HCT116 (cell line): Measurements from ENCODE around the gene PHYKPL. TPM values are rescaled to one million over a fixed set of nuclear protein-coding genes. Genes with fewer than 3 reads are reported as not detected.

Experiments
- ATAC-seq: fragments of 200-7000 bp; cut with Tn5 transposase; 2 replicates; pipeline ENCODE4 v1.9.1; 2020; ENCODE audit warnings: mild to moderate bottlenecking, moderate library complexity
- BruUV-seq: library from RNA; stranded (reverse); fragments of 400-500 nt; replicated peaks from 2 replicates; lab custom pipeline; 2021; lab: Mats Ljungman, UMichigan
- CTCF ChIA-PET: fragments of 300-600 bp; sonication (Branson Sonifier 250); formaldehyde crosslinking; loops from one replicate; lab custom pipeline; 2021; ENCODE audit warnings: antibody characterized with exemption; lab: Charles Lee
- POLR2A ChIA-PET: fragments of 300-600, 350-600 bp; sonication (Branson Sonifier 250); formaldehyde crosslinking; loops from one replicate; lab custom pipeline; 2021; ENCODE audit warnings: antibody characterized with exemption; lab: Charles Lee
- RAD21 ChIA-PET, 2 experiments: fragments of 300-600 bp; sonication (Branson Sonifier 250); formaldehyde crosslinking; loops; one replicate each; lab custom pipeline; 2023; ENCODE audit warnings: low total read pairs in 2 of 2; ENCODE audit not compliant: uncharacterized antibody in 2 of 2, unreplicated experiment in 2 of 2, low non-redundant PET in 1 of 2; lab: Charles Lee
- DNase-seq: peaks from one replicate; pipeline ENCODE4 v3.0.0-alpha.2; 2010; ENCODE audit warnings: low read depth, low spot score
- H2AFZ ChIP-seq: fragments of 200-600 bp; shearing (Covaris generic), sonication (generic); 2 replicates; pipeline ENCODE4 v1.6.1; 2017; ENCODE audit warnings: low read depth, mixed run types, mixed read lengths, antibody characterized with exemption, low read length; ENCODE audit not compliant: poor library complexity, severe bottlenecking
- H3K27ac ChIP-seq: 2 replicates; pipeline ENCODE4 v1.5.1; 2012; ENCODE audit warnings: low read depth, low read length
- H3K27me3 ChIP-seq: fragments of 200-600 bp; sonication (generic); 2 replicates; pipeline ENCODE4 v1.6.1; 2016; ENCODE audit warnings: mixed run types, low read length, mixed read lengths; ENCODE audit not compliant: insufficient read depth
- H3K36me3 ChIP-seq, 2 experiments: fragments of 200-500 bp in 1 of 2; fragments of 200-600 bp in 1 of 2; sonication (Bioruptor generic) in 1 of 2; sonication (generic) in 1 of 2; 2 replicates each; pipeline versions ENCODE4 v1.5.1 to v1.6.1; 2014 to 2016; ENCODE audit warnings: low read length in 2 of 2, inconsistent platforms in 1 of 2, mixed read lengths in 1 of 2, mixed run types in 1 of 2; ENCODE audit not compliant: insufficient read depth in 2 of 2, control insufficient read depth in 1 of 2
- H3K4me1 ChIP-seq, 2 experiments: fragments of 200-600 bp in 1 of 2; sonication (generic) in 1 of 2; 2 replicates each; pipeline versions ENCODE4 v1.5.1 to v1.6.1; 2012 to 2017; ENCODE audit warnings: low read length in 2 of 2, inconsistent platforms in 1 of 2, mild to moderate bottlenecking in 1 of 2, mixed read lengths in 1 of 2, mixed run types in 1 of 2, moderate library complexity in 1 of 2; ENCODE audit not compliant: insufficient read depth in 2 of 2, control insufficient read depth in 1 of 2
- H3K4me2 ChIP-seq: fragments of 200-600 bp; sonication (generic); 2 replicates; pipeline ENCODE4 v1.6.1; 2017; ENCODE audit warnings: mixed run types, low read length, mixed read lengths
- H3K4me3 ChIP-seq, 2 experiments: fragments of 200-600 bp in 1 of 2; sonication (generic) in 1 of 2; replicated peaks in 1 of 2; 2 replicates each; pipeline ENCODE4 v1.5.1; 2011 to 2016; ENCODE audit warnings: low read length in 2 of 2, control low read depth in 1 of 2, low read depth in 1 of 2, mild to moderate bottlenecking in 1 of 2, mixed read lengths in 1 of 2, mixed run types in 1 of 2
- H3K79me2 ChIP-seq: fragments of 200-600 bp; sonication (generic); 2 replicates; pipeline ENCODE4 v1.6.1; 2017; ENCODE audit warnings: mild to moderate bottlenecking, mixed run types, low read length, moderate library complexity, mixed read lengths; ENCODE audit not compliant: insufficient read depth
- H3K9ac ChIP-seq: fragments of 200-600 bp; sonication (generic); 2 replicates; pipeline ENCODE4 v1.6.1; 2016; ENCODE audit warnings: low read length, mixed read lengths
- H3K9me2 ChIP-seq: fragments of 200-600 bp; sonication (generic), shearing (Covaris generic); 2 replicates; pipeline ENCODE4 v1.6.1; 2017; ENCODE audit warnings: mixed run types, mild to moderate bottlenecking, moderate library complexity; ENCODE audit not compliant: insufficient read depth
- H3K9me3 ChIP-seq, 2 experiments: fragments of 200-500 bp in 1 of 2; fragments of 200-600 bp in 1 of 2; sonication (Bioruptor generic) in 1 of 2; sonication (generic) in 1 of 2; 2 replicates each; pipeline ENCODE4 v1.6.1; 2014 to 2017; ENCODE audit warnings: low read length in 2 of 2, mixed read lengths in 2 of 2, inconsistent platforms in 1 of 2, low read depth in 1 of 2, mild to moderate bottlenecking in 1 of 2, mixed run types in 1 of 2, moderate library complexity in 1 of 2; ENCODE audit not compliant: control insufficient read depth in 1 of 2, insufficient read depth in 1 of 2
- H4K20me1 ChIP-seq: fragments of 200-600 bp; sonication (generic), shearing (Covaris generic); 2 replicates; pipeline ENCODE4 v1.6.1; 2017; ENCODE audit warnings: mixed run types, mild to moderate bottlenecking, moderate library complexity; ENCODE audit not compliant: insufficient read depth
- CEBPB ChIP-seq: IDR thresholded peaks from 2 replicates; pipeline ENCODE4 v1.6.1; 2012; ENCODE audit warnings: low read depth
- EGR1 ChIP-seq: IDR thresholded peaks from 2 replicates; pipeline ENCODE4 v1.6.1; 2012; ENCODE audit warnings: low read depth
- ELF1 ChIP-seq: IDR thresholded peaks from 2 replicates; pipeline ENCODE4 v1.6.1; 2012; ENCODE audit warnings: low read depth, borderline replicate concordance
- EZH2 ChIP-seq: fragments of 200-600 bp; sonication (generic); IDR thresholded peaks from 2 replicates; pipeline ENCODE4 v1.6.1; 2017; ENCODE audit warnings: antibody characterized with exemption, mixed run types
- EZH2phosphoT487 ChIP-seq: fragments of 200-600 bp; IDR thresholded peaks from 2 replicates; pipeline ENCODE4 v1.6.1; 2018; ENCODE audit warnings: antibody characterized with exemption, borderline replicate concordance
- FOSL1 ChIP-seq: IDR thresholded peaks from 2 replicates; pipeline ENCODE4 v1.6.1; 2012; ENCODE audit warnings: low read depth
- JUND ChIP-seq: IDR thresholded peaks from 2 replicates; pipeline ENCODE4 v1.6.1; 2012
- POLR2A ChIP-seq: IDR thresholded peaks from 2 replicates; pipeline ENCODE4 v1.7.0; 2011; ENCODE audit warnings: borderline replicate concordance; ENCODE audit not compliant: insufficient read depth, insufficient read length; ENCODE audit errors: extremely low read depth
- RAD21 ChIP-seq: IDR thresholded peaks from 2 replicates; pipeline ENCODE4 v1.6.1; 2012; ENCODE audit warnings: low read depth, mild to moderate bottlenecking
- SIN3A ChIP-seq: IDR thresholded peaks from 2 replicates; pipeline ENCODE4 v1.6.1; 2012; ENCODE audit warnings: low read depth
- SP1 ChIP-seq: IDR thresholded peaks from 2 replicates; pipeline ENCODE4 v1.6.1; 2012; ENCODE audit warnings: low read depth
- SRF ChIP-seq: IDR thresholded peaks from 2 replicates; pipeline ENCODE4 v1.6.1; 2012; ENCODE audit warnings: low read depth
- YY1 ChIP-seq: IDR thresholded peaks from 2 replicates; pipeline ENCODE4 v1.6.1; 2011; ENCODE audit warnings: low read length, low read depth, moderate library complexity, mild to moderate bottlenecking; ENCODE audit not compliant: insufficient replicate concordance; ENCODE audit errors: extremely low read depth
- ZFX ChIP-seq: fragments of 450-650 bp; IDR thresholded peaks from 2 replicates; pipeline ENCODE4 v1.6.1; 2017
- ZNF274 ChIP-seq: fragments of 200-500 bp; sonication (Bioruptor generic); IDR thresholded peaks from 2 replicates; pipeline ENCODE4 v1.6.1; 2014; ENCODE audit warnings: mild to moderate bottlenecking, low read depth, low read length, inconsistent platforms
- intact Hi-C: fragments of 100-400 bp; cut with micrococcal nuclease; formaldehyde crosslinking; loops from 2 replicates; pipeline ENCODE4 v1.10.0; 2022
- total RNA-seq: library from RNA; stranded (reverse); gene quantifications from one replicate; pipeline ENCODE4 v1.2.1, GENCODE V29; 2021; ENCODE audit not compliant: unreplicated experiment
- TF ChIP-seq, protein P1 (sequence below): IDR thresholded peaks from 2 replicates; pipeline ENCODE4 v1.6.1; 2012; ENCODE audit warnings: low read depth
- TF ChIP-seq, protein P2 (sequence below): IDR thresholded peaks from 2 replicates; pipeline ENCODE4 v1.6.1; 2012

PHYKPL gene
- total RNA-seq, 1 experiment from 2014 or later, result 57.8 TPM

DNA sequence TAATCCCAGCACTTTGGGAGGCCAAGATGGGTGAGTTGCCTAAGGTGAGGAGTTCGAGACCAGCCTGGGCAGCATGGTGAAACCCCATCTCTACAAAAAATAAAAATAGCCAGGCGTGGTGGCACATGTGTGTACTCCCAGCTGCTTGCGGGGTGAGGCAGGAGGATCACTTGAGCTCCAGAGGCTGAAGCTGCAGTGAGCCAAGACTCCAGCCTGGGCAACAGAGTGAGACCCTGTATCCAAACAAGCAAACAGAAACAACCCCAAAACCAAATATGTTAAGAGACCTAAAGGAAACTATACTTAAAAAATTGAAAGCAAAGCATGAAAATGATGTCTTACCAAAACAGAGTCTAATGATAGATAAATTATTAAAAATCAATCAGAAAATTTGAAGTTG is 15.8 kb downstream of the PHYKPL start (continued):
- TF ChIP-seq RAD21, result no peak
- TF ChIP-seq, all 23 proteins: peak for 0

DNA sequence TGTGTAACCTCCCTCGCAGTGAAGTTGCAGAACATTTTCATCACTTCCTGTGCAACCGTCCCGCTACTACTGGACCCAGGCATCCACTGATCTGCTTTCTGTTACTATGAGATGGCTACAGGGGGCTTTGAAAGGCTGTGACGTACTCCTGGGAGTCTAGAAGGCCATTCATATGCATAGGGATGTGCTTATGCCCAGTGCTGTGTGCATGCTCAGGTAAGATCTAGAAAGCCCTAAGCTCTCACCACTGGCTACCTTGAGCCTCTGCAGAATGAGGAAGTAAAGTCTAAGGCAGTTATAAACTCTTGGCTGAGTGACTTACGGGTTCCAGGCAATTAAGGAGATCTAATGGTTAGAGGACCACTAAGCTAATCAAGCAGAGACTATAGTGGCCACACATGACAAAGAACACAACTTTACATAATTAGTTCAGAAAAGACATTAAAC is 16.5 kb downstream of the PHYKPL start:
- BruUV-seq, result no TSS peak
- peaks cover 29 to 48% of the 10 kb centered on the region in 2 experiments; a peak in 3 of 4 replicates for H3K36me3 ChIP-seq

DNA sequence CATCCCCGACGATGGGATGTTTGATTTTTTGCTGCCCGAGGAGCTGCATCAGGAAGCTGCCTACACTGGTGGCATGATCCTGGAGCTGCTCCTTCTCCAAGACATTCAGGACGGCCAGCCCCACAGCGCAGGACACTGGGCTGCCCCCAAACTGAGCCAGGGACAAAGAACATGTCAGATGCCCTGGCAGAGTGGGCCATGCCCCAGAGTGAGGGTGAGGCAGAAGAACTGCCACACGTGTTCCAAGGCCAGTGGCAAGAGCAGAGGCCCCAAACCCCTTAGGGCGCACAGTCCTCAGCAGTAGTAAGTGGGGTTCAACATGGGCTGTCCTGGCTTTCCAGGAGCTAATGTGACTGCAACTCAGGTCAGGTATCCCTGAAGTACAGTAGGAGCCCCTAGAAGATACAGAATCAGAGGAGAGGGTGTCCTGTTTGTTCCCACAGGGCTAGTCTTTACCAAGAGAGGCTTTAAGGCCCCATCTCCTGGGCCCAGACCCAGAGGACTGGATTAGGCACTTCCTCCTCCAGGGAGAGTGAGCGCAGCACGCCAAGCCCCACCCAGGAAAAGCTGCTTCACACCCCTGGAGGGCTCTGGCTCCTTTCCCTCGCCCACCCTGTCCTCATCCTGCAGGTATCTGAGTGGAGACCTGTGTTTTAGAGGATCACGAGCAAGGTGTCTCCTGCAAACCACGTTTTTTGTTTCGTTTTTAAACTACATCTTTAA is 17.2 kb downstream of the PHYKPL start:
- Histone ChIP-seq H3K4me3 (no peak overlapping the region), H3K9me2 (no peaks in the 10 kb centered on the region), H3K27me3 (no peaks in the 10 kb centered on the region), H3K4me2 (no peak overlapping the region), H3K27ac (no peak overlapping the region), H3K9ac (no peak overlapping the region), H3K36me3 (peaks cover 34 to 55% of the 10 kb centered on the region in 2 experiments; a peak in 3 of 4 replicates), H3K79me2 (peaks cover 22% of the 10 kb centered on the region; the same call in 1 of the 2 replicates), H2AFZ (no peak overlapping the region), H3K4me1 (peaks cover 3 to 14% of the 10 kb centered on the region in 2 experiments; a peak in 3 of 4 replicates), H3K9me3 (no peaks in the 10 kb centered on the region), H4K20me1 (peaks cover 6% of the 10 kb centered on the region; the same call in 1 of the 2 replicates)
- intact Hi-C loops, result no loop called here
- ChIA-PET CTCF (interaction anchor here (1.9 kb wide), 1 partner anchor 20 kb away, joined by 4 read pairs; no protein-coding TSS in a partner anchor), RAD21 (no interaction called here), POLR2A (no interaction called here)
- ATAC-seq (no peak), DNase-seq (no peak)
- TF ChIP-seq EZH2phosphoT487 (no peak), ZFX (no peak), POLR2A (no peak), SP1 (no peak), RAD21 (no peak), CEBPB (no peak), ELF1 (no peak), SRF (no peak), EZH2 (no peak), EGR1 (no peak)
- TF ChIP-seq, protein P1, sequence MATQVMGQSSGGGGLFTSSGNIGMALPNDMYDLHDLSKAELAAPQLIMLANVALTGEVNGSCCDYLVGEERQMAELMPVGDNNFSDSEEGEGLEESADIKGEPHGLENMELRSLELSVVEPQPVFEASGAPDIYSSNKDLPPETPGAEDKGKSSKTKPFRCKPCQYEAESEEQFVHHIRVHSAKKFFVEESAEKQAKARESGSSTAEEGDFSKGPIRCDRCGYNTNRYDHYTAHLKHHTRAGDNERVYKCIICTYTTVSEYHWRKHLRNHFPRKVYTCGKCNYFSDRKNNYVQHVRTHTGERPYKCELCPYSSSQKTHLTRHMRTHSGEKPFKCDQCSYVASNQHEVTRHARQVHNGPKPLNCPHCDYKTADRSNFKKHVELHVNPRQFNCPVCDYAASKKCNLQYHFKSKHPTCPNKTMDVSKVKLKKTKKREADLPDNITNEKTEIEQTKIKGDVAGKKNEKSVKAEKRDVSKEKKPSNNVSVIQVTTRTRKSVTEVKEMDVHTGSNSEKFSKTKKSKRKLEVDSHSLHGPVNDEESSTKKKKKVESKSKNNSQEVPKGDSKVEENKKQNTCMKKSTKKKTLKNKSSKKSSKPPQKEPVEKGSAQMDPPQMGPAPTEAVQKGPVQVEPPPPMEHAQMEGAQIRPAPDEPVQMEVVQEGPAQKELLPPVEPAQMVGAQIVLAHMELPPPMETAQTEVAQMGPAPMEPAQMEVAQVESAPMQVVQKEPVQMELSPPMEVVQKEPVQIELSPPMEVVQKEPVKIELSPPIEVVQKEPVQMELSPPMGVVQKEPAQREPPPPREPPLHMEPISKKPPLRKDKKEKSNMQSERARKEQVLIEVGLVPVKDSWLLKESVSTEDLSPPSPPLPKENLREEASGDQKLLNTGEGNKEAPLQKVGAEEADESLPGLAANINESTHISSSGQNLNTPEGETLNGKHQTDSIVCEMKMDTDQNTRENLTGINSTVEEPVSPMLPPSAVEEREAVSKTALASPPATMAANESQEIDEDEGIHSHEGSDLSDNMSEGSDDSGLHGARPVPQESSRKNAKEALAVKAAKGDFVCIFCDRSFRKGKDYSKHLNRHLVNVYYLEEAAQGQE, result no peak
- TF ChIP-seq, protein P2, sequence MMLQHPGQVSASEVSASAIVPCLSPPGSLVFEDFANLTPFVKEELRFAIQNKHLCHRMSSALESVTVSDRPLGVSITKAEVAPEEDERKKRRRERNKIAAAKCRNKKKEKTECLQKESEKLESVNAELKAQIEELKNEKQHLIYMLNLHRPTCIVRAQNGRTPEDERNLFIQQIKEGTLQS, result no peak
- BruUV-seq, result no TSS peak

More for the DNA sequence above, 16.5 kb downstream of the PHYKPL start:
- Histone ChIP-seq H3K9me2 (no peaks in the 10 kb centered on the region), H3K27me3 (no peaks in the 10 kb centered on the region), H3K4me3 (no peak overlapping the region), H4K20me1 (peaks cover 6% of the 10 kb centered on the region; the same call in 1 of the 2 replicates), H3K9ac (no peak overlapping the region), H3K4me2 (no peak overlapping the region), H2AFZ (no peak overlapping the region), H3K27ac (no peak overlapping the region), H3K4me1 (peaks cover 3 to 14% of the 10 kb centered on the region in 2 experiments; a peak in 3 of 4 replicates), H3K9me3 (no peaks in the 10 kb centered on the region), H3K79me2 (peaks cover 15% of the 10 kb centered on the region; the same call in 1 of the 2 replicates)
- CTCF ChIA-PET, result interaction anchor here (1.9 kb wide), 1 partner anchor 19 kb away, joined by 4 read pairs; no protein-coding TSS in a partner anchor
- ATAC-seq, result no peak
- TF ChIP-seq RAD21 (no peak), SIN3A (no peak), ELF1 (no peak), JUND (no peak), FOSL1 (no peak), YY1 (no peak), ZNF274 (no peak), SP1 (no peak)
- RAD21 ChIA-PET, result no interaction called here
- POLR2A ChIA-PET, result no interaction called here
- intact Hi-C loops, result no loop called here
- no peak for DNase-seq
